ENCODE measurements around the gene CLCNKB.
"Not testable (repeated sequence)": the region's sequence is repeated elsewhere in the genome, so short reads cannot be mapped to it uniquely, and the experiment has no call there.

CLCNKB gene

GRCh38 chr1:16036461-16036860, 7.1 kb upstream of the CLCNKB start:
- not testable (repeated sequence) for DNase-seq

GRCh38 chr1:16038620-16038912, 5.0 kb upstream of the CLCNKB start:
- DNase-seq: no peak

DNA sequence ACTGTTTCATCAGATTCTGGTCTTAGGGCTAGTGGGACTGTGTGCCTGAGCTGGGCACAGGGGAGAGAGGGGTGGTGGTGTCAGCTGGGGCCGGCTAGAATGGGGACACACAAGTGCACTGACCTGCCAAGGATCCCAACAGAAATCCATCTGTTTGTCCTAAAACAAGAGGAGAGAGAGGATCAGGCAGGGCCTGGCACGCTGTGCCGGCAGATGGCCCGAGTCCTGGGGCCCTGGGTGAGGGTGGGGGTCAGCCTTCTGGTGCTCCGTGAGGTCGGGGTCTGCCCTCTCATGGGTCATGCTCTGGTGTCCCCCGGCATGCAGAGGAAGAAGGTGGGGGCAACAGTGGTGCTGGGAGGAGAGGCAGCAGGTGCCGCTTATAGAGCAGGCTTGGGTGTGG, 3.7 kb upstream of the CLCNKB start:
- DNase-seq: not testable (repeated sequence)

DNA sequence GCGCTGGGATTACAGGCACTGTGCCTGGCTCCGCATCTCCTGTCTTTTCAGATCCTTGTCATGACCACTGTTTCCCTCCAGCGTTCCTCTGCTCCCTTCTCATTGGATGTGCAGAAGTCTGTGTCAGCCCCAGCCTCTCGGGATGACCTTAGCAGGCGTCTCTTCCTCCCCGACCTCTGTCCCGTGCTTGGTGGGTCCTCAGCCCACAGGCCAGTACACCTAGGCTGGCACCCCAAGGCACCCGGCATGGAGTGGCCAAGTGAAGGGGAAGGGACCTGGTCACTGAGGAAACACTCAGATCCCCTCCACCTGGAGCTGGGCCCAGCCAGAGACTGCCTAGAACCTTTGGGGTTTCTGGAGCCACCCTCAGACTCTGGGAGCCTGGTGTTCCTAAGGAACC, 2.4 kb upstream of the CLCNKB start:
- DNase-seq: no peak

- no peak for DNase-seq
Measured at GRCh38 chr1:16042096-16042495, 1.5 kb upstream of the CLCNKB start.

DNA sequence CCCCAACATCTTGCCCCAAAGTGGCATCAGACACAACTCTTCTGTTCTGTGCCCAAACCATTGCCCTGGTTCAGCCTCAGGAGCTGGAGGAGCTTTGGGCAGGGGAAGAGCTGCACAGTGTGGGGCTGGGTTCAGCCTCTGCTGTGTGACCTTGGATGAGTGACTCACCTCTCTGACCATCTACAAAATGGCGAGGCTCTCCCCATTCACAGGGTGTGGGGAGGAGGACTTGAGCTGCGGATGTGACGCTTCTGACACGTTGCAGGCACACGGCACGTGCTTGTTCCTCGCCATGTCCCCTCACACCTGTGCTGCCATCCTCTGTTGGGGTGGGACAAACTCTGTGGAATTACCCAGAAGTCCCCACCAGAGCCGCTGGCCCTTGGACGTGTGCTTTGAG, 928 bp upstream of the CLCNKB start:
- DNase-seq: not testable (repeated sequence)

GRCh38 chr1:16043950-16044349, 368 bp downstream of the CLCNKB start:
- DNase-seq: no peak

GRCh38 chr1:16046842-16047241, 3.3 kb downstream of the CLCNKB start:
- DNase-seq: no peak

GRCh38 chr1:16047791-16048475, 4.4 kb downstream of the CLCNKB start:
- no peak for DNase-seq

DNA sequence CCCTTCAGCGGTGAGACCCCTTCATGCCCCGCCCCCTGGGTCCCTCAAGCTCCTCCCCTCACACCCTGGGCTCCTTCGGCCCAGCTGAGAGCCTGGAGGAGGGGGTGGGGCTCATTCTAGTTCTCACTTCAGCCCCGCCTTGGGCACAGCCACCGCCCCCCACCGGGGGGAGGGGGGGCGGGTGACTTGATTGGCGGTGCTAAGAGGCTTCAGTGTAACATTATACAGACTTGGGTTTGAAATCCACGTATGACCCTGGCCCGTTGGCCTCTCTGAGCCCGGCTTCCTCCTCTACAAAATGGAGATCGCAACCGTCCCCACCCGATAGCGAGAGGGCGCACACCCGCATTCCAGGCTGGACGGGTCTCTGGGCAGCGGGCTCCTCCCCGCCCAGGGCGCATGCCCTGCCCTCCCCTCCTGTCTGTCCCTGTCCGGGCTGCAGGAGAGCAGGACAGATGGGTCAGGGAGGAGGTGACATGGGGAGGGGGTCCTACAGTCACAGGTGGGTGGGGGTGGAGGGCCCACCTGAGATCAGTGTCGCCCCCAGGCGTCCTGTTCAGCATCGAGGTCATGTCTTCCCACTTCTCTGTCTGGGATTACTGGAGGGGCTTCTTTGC, 5.1 kb downstream of the CLCNKB start:
- DNase-seq: peak; percentile 60

DNA sequence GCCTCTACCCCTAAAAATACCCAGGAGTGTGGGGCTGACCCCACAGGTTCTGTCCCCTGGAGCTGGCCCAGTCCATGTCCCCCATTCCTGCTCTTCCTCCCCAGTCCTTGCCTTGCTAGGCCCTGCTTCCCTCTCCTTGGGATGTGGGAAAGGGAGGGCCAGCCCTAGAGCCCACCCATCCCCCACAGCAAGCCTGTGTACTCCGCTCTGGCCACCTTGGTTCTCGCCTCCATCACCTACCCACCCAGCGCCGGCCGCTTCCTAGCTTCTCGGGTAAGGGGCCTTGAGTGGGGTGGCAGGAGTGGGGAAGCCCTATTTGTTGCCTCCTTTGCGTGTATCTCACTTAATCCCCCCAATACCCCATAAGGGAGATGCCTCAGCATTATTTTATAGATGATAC, 6.7 kb downstream of the CLCNKB start:
- no peak for DNase-seq

- no peak for DNase-seq
Measured at GRCh38 chr1:16051039-16051438, 7.5 kb downstream of the CLCNKB start.

DNA sequence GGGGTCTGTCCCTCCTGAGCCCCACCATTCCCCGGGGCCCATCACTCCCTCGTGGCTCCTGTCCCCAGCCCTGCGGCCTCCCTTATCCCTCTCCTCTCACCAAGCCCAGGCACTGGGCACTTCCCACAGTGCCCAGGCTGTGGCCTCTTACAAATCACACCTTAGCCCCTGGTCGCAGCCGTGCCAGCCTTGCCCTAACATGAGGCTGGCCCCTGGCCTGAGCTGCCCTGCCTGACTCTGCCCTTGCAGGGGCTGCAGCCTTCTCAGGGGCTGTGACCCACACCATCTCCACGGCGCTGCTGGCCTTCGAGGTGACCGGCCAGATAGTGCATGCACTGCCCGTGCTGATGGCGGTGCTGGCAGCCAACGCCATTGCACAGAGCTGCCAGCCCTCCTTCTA, 8.4 kb downstream of the CLCNKB start:
- not testable (repeated sequence) for DNase-seq

DNA sequence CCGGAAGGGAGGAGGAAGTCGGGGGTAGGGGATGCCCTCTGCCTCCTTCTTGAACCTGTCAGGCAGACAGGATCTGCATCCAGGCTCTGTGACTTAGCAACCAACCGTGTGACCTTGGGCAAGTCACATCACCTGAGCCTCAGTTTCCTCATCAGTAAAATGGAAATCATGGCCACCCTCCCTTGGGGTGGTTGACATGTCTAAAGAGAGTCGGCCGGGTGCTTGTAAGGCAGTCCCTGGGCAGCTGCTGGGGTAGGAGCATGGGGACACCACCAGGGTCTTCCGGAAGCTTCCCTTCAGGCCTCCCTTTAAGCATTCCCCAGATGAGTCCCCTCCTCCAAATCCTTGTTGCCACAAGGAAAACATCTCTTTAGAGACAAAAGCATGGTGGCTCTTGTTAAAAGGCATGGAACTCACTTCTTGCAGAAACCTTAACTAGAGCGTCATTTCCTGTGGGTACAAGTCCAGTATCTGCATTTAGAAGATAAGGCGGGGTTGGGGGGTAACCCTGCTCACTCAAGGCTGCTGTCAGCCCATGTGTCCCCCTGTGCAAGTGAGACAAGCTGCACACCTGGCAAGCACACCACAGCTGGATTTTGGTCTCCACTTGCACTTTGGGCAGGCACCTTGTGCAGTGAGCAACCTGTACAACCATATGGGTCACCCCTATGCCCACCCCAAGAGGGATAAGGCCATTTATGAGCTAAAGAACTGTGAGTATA, 10.4 kb downstream of the CLCNKB start:
- DNase-seq: no peak

DNA sequence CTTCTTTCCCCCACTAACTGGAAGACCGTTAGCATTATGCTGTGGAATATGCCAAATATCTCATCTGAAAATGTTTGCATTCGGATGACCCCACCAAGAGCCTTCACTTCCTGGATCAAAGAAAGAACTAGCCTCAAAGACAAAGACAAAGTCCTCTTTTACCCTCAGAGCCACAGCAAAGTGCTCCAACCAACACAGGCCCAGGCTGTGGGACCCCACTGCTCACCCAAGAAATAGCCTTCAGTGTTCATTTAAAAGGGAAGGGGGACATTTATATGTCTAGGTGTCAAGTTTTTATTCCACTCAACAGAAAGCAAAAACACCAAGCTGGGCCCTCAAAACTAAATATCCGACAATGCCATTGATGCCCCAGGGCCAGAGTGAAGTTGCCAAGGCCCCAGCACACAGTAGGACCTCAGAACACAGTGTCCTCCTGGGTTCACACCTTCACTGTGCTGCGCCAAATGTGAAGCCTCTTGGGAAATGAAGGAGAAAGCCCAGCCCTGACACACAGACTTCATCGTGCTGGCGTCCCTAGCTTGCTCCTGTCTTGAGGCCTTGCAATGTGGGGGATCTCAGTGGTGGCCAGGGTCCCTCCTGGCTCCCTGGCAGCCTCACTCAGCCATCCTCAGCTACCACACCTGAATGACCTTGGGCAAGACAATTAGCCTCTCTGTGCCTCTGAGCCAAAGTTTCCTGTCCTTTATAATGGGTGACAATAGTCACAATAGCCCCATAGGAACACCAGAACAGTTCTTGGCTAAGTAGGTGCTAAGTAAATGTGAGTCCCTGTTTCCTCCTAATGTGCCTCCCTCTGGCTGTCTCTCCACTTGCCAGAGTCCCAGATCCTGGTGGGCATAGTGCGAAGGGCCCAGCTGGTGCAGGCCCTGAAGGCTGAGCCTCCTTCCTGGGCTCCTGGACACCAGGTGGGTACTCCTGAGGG, 11.3 kb downstream of the CLCNKB start:
- no peak for DNase-seq

DNA sequence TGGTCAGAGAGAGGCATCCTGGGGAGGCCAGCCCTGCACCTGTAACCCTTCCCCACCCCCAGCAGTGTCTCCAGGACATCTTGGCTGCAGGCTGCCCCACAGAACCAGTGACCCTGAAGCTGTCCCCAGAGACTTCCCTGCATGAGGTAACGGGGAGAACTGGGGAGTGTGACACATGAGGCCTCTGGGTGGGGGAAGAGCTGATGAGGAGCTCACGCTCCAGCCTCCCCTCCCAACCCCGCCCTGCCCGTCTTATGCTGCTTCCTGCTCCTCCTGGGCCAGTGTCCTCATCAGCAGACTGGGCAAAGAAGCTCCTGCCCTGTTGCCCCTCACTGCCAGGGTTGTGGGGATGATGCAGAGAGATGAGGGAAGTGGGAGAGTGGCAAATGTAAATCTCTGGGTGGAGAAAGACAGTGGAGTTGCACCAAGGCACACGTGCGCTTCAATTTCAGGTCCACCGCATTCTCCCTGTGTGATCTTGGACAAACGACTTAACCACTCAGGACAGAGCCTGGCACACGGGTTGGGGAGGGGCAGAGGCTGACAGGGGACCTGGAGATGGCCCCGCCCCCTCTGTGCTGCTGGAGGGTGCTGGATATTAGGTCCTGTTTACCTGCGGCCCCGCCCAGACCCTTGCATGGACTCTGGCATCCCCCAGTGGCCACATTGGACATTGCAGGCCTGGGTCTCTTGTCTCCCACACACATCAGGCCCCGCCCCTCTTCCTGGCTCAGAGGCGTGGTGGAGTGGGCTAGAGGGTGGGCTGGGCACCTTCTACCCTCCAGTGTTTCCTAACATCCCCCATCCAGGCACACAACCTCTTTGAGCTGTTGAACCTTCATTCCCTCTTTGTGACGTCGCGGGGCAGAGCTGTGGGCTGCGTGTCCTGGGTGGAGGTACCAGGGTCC, 12.3 kb downstream of the CLCNKB start:
- peak; percentile 93 for DNase-seq

DNA sequence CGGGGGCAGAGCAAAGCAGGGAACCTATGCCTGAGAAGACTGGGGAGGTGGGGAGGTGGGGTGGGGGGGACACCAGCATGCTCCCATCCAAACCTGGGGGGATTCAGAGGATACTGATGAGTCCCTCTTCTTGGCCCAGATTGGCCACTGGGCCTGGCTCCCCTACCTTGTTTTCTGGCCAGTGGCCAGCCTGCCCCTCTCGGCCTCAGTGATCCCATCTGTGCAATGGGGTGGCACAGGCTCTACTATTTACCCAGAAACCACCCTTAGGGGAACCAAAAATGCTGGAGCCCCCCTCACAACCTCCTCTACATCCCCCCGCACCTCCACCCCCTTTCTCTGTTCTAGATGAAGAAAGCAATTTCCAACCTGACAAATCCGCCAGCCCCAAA, 12.9 kb downstream of the CLCNKB start:
- not testable (repeated sequence) for DNase-seq

DNA sequence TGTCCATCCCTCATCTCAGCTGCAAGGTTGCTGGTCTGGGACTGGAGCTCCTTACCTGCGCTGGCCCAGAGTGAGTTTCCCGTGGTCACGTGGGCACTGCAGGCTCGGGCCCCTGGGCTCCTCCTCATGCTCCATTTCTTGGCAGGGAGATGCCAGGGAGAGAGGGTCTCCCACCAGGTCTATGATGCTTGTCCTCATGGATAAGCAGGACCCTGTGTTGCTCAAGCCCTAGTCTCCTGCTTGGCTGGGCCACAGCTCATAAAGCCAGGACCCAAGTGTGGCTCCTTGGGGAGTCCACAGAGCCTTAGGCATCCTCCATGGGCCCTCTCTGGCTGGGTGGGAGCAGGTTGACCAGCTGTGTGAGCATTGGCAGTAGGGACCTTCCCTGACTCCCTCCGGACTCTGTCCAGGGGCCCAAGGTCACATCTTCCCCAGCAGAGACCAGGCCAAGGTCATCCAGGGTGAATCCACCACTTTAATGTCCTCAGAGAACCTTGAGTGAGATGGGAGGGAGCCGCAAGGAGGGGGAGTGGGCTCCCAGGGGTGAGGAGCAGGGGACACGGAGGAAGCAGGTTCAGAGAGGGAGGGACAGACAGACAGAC, 13.8 kb downstream of the CLCNKB start:
- not testable (repeated sequence) for DNase-seq

DNA sequence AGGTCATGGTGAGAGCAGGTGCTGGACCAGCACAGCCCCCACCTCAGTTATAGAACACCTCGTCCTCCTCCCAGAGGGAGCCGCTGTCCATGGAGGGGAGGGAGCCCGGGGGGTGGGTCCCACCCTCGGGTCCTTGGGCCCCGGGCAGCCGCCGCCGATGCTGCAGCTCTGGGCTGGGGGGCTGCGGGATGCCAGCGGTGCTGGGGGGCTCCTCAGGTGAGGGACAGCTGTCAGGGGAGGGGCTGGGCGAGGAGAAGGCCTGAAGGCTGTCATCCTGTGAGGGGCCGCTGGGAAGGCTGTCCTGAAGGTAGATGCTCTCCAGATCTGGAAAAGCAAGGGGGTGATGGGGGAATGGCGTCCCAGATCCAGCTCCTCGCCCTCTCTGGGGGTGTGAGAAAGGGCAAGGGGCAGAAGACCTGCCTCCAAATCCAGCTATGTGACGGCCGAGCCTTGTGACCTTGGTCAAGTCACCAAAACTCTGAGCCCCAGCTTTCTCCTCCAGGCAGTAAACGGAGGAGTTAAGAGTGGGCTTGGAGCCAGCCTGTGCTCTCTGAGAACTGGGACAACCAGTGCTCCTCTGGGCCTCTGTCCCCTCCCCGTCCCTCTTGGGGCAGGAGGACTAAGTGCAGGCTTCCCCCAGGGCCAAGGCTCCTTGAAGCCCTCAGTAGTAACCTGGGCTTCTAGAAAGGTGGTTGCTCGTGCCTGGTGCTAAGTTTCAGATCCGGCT, 15.0 kb downstream of the CLCNKB start:
- not testable (repeated sequence) for DNase-seq

DNA sequence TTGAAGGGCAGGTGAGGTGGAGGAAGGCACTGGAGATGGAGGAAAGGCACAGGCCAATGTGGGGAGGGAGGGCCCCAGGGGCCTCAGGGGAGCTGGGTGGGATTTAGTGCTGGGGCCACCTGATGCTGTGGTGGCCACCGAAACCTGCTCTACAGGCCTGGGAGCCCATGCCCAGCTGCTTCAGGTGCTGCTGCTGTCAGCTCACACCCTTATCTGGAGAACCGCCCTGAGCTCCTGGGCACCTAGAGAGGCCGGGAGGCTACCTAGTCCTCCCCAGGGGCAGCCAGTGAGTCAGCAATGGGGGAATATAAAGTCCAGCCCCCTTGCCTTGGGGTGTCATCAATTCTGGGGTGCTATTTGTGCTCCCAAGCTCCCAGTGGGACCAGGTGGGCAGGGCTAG, 17.7 kb downstream of the CLCNKB start:
- DNase-seq: no peak
